GM19438 (cell line): ENCODE results near the gene SHANK1.
"Not testable (repeated sequence)": the region's sequence is repeated elsewhere in the genome, so short reads cannot be mapped to it uniquely, and the experiment has no call there.

Experiments used
- ATAC-seq: cut with Tn5 transposase; IDR thresholded peaks from one replicate; pipeline ENCODE4 v1.9.1; 2021; ENCODE audit warnings: low read depth; ENCODE audit not compliant: unreplicated experiment

The SHANK1 gene

DNA sequence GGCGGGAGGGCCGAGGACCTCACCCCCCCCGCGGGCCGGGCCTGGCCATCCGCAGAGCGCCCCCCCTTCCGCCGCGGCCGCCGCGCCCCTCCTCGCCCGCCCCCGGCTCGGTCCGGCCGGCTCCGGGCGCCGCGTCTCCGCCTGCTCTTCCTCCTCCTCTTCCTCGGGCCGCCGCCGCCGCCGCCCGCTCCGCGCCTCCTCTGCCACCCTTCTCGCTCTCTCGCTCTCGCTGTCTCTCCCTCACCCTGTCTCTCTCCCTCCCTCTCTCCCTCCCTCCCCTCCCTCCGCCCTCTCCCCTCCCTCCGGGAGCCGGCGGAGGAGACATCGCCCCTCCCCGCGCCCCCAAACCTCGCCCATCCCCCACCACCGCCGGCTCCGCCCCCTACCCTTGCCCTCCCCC lies at the start of gene SHANK1:
Gene SHANK1 (minus strand): TSS at position 237 of the 400 bp plus-strand sequence. CDS start 2,883 bp downstream, outside the sequence.
- no peak for ATAC-seq

DNA sequence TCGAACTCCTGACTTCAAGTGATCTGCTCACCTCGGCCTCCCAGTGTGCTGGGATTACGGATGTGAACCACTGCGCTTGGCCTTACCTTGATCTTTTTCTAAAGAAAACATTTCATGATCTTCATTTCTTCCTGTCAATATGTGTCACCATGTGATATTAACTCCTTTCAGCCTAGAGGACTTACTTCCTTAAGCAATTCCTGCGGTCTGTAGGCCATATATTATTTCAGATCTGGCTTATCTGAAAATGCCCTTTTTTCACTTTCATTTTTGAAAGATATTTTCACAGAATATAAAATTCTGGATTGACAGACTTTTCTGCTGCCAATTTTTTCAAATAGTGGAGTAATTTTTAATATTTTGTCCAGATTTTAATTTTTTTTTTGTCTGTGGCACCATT lies 48.7 kb upstream of the SHANK1 start:
- ATAC-seq = no peak

DNA sequence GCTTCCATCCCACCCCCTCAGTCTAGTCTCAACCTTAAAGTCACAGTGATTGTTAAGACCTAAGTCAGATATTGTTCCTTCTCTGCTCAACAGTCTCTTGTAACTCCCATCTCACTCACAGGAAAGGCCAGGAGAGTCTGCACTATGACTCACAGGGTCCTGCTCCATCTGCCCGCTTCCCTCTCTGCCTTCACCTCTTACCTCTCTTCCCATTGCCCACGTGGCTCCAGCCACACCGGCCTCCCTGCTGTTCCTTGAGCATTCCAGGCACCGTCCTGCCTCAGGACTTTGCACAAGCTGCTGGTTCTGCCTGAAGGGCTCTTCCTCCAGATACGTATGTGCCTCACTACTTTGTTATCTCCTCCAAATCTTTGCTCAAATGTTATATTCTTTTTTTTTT lies 47.7 kb upstream of the SHANK1 start:
- ATAC-seq = not testable (repeated sequence)

DNA sequence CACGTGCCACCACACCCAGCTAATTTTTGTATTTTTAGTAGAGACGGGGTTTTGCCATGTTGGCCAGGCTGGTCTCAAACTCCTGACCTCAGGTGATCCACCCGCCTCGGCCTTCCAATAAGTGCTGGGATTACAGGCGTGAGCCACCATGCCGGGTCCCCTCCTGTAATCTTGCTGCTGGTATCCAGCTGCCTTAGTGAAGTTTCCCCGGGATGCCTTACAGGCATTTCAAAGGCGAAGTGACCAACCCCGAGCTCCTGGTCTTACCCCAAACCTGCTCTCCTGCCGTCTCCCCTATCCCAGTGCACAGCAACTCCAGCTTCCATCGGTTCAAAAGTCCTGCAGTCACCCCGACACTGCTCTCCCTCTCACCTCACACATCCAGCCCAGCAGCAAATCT lies 47.1 kb upstream of the SHANK1 start:
- ATAC-seq = not testable (repeated sequence)

DNA sequence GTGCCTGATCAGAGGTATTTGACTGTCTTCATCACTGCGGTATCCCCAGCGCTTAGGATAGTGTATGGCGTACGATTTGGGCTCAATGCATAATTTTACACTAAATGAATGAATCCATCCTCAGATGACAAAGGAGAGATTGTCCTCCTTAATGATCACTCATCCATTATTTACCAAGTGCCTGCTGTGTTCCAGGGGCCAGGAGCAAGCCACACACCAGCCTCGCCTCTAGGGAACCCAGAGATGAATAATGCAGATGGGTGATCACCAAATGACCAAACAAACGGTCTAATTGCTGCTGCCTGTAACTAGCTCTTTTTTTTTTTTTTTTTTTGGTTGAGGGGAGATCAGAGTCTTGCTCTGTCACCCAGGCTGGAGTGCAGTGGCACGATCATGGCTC lies 44.8 kb upstream of the SHANK1 start:
- ATAC-seq = no peak

DNA sequence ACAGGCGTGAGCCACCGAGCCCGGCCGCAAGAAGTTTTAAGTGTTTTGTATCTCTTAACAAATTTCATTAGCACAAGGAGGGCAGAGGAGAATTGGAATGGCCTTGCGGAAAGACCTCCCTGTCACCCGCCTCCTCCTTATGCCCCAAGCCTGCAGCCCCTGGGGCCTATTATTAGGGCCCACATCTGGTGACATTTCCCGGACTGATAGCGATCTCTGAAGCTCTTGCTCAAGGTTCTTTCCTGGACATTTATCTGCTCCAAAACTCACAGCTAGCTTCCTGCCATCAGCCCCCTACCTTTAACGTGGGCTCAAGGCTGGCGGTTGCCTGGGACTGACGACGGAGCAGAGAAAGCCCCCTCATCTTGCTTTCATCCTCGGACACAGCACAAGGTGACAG lies 43.9 kb upstream of the SHANK1 start:
- not testable (repeated sequence) for ATAC-seq

DNA sequence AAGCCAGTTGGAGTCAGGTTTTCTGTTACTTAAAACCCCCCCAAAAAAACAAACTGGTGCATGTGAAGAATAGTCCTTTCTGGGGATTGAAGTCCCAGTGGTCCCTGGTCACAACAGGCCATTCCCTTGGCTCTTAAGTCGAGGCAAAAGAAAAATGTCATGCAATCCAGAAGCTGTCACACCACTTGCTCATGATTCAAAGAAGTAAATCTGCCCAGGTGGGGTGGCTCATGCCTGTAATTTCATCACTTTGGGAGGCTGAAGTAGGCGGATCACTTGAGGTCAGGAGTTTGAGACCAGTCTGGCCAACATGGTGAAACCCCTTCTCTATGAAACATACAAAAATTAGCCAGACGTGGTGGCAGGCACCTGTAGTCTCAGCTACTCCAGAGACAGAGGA lies 41.9 kb upstream of the SHANK1 start:
- not testable (repeated sequence) for ATAC-seq

DNA sequence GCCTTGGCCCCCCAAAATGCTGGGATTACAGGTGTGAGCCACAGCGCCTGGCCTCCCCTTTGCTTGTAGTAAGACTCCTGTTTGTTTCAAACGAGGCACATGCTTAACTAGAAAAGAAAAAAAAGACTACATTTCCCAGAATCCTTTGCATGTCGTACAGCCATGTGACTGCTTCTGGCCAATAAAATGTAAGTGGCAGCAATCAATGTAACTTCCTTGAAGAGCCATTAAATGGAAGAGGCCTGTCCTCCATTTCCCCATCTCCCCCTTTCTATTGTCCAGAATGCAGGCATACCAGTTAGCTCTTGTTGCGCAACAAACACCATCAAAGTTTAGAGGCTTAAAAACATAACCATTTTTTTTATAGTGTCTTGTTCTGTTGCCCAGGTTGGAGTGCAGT lies 40.3 kb upstream of the SHANK1 start:
- ATAC-seq = no peak

DNA sequence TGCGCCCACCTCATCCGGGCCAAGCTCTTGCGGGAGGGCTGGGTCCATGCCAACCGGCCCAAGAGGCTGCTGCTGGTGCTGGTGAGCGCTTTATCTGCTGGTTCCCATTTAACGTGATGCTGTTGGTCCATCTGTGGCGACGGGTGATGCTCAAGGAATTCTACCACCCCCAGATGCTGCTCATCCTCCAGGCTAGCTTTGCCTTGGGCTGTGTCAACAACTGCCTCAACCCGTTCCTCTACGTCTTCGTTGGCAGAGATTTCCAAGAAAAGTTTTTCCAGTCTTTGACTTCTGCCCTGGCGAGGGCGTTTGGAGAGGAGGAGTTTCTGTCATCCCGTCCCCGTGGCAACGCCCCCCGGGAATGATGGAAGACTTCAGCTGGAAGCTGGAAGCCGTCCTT lies 39.5 kb upstream of the SHANK1 start:
- not testable (repeated sequence) for ATAC-seq

DNA sequence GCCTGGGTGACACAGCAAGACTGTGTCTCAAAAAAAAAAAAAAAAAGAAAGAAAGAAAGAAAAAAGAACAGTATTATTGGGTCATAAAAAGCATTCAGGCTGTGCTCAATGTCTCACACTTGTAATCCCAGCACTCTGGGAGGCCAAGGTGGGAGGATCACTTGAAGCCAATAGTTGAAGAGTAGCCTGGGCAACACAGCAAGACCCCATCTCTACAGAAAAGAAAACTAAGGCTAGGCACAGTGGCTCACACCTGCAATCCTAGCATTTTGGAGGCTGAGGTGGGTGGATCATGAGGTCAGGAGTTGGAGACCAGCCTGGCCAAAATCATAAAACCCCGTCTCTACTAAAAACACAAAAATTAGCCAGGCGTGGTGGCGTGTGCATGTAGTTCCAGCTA lies 38.0 kb upstream of the SHANK1 start:
- not testable (repeated sequence) for ATAC-seq

DNA sequence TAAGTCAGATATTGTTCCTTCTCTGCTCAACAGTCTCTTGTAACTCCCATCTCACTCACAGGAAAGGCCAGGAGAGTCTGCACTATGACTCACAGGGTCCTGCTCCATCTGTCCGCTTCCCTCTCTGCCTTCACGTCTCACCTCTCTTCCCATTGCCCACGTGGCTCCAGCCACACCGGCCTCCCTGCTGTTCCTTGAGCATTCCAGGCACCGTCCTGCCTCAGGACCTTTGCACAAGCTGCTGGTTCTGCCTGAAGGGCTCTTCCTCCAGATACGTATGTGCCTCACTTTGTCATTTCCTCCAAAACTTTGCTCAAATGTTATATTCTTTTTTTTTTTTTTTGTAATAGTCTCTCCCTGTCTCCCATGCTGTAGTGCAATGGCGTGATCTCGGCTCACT lies 36.6 kb upstream of the SHANK1 start:
- not testable (repeated sequence) for ATAC-seq

DNA sequence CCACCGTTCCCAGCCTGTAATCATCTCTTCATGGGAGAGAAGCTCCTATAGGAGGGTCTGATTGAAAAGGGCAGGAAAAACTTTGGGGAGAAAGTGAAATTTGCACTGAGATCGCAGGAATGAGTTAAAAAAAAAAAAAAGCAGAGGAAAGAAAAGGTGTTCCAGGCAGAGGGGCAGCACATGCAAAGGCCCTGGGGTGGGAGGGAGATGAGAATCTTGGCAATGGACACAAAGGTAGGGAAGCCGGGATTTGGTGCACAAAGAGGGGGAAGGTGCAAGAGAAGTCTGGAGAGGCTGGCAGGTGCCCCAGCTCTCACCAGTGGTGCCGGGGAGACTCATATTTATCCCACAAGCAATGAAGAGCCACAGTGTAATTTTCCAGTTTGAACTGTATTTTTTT lies 34.3 kb upstream of the SHANK1 start:
- ATAC-seq = no peak

DNA sequence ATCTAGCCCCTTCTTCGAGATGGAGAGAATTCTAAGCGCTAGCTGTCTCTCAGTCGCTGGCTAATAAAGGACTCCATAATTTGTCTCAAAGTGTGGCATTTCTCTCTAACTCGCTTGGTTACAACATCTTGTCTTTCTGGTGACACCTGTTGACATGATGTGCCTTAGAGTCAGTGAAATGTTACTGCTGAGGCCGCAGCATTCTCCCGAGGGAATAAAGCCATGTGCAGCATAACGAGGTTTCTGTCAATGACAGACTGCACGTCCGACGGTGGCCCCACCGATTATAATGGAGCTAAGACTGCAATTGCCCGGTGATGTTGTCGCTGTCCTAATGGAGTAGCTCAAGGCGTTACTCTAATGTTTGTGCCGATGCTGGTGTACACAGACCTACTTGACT lies 30.4 kb upstream of the SHANK1 start:
- no peak for ATAC-seq

DNA sequence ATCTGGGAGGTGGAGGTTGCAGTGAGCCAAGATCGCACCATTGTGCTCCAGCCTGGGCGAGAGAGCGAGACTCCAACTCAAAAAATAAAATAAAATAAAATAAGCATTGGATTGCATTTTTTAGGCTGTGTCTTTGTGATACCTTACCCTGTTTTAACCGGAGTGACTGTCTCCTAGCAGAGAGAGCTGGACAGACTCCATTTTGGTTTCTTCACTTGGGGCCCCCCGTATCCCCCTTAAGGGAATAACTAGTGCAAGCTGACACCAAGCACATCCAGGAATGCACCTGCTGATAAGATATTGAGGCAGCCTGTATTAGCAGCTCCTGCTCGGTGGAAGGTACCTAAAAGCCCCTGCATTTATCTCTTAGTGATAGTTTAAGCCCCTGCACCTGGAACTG lies 29.9 kb upstream of the SHANK1 start:
- no peak for ATAC-seq

DNA sequence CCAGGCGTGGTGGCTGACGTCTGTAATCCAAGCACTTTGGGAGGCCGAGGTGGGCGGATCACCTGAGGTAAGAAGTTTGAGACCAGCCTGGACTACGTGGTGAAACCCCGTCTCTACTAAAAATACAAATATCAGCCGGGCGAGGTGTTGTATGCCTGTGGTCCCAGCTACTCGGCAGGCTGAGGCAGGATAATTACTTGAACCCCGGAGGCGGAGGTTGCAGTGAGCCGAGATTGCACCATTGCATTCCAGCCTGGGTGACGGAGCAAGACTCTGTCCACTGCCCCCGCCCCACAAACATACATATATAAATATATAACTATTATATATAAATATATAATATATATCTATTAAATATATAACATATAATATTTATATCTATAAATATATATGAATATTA lies 27.5 kb upstream of the SHANK1 start:
- not testable (repeated sequence) for ATAC-seq

DNA sequence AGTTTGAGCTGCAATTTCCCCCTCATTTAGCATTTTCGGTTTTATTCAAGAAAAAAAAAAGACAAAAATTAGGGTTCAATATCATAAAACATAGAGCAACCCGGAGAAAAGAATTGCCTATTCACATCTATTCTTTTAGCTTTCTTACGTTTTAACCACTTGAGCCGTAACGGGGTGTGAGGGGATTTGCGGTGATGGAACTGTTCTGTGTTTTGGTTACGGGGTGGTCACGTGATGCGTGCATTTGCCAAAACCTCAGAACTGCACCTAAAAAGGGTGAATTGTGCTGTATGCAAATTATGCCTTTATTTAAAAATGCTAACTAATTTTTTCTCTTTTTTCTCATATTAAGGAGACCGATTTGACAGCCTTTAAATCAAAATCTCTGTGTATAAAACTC lies 25.6 kb upstream of the SHANK1 start:
- no peak for ATAC-seq

DNA sequence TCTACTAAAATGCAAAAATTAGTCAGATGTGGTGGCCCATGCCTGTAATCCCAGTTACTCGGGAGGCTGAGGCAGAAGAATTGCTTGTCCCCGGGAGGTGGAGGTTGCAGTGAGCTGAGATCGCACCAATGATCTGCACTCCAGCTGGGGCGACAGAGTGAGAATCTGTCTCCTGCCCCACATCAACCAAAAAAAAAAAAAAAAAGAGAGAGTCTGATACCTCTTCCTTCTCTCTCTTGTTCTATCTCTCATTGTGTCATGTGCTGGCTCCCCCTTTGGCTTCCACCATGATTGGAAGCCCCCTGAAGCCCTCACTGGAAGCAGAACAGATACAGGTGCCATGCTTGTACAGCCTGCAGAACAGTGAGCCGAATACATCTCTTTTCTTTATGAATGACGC lies 23.9 kb upstream of the SHANK1 start:
- ATAC-seq = no peak

DNA sequence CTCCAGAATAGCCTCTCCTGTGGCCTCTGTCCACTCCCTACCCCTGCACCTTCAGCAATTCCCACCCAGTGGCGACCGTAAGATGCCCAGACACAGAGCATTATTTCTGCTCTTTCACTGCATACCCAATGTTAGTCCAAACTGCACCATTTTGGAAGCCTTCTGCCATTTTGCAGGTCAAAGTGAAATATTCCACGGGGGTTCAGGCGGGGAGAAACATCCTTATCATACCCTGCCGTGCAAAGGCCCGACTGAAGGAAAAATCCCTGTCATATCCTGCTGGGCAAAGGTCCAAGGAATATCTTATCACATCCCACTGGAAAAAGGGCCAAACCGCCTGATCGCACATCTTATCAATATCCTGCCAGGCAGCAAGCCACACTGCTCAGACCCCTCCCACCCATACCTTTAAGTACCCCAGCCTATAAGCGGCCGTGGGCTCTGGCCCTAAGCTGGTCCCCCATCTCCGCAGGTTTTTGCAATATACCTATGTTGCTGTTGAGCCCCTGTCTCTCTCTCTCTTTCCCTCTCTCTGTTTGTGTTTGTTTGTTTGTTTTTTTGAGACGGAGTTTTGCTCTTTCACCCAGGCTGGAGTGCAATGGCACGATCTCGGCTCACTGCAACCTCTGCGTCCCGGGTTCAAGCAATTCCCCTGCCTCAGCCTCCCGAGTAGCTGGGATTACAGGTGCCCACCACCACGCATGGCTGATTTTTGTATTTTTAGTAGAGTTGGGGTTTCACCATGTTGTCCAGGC lies 21.8 kb upstream of the SHANK1 start:
- no peak for ATAC-seq

DNA sequence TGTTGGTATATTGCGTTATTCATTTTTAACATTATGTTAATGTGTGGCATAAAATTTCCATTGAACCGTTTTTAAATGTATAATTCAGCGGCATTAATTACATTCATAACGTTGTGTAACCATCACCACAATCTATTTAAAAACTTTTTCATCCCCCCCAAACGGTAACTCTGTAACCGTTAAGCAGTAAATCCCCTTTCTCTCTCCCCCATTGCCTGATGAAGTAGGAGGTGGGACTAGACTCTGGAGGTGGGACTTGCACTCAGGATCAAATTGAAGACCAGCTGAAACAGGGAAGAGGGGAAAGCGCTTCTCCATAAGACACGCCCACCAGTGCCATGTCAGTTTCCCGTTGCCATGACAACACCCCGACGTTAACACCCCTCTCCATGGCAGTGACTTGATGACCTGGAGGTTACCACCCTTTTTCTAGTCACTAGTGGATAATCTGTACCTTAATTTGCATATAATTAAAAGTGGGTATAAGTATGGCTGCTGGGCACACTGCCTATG lies 20.4 kb upstream of the SHANK1 start:
- ATAC-seq = no peak

DNA sequence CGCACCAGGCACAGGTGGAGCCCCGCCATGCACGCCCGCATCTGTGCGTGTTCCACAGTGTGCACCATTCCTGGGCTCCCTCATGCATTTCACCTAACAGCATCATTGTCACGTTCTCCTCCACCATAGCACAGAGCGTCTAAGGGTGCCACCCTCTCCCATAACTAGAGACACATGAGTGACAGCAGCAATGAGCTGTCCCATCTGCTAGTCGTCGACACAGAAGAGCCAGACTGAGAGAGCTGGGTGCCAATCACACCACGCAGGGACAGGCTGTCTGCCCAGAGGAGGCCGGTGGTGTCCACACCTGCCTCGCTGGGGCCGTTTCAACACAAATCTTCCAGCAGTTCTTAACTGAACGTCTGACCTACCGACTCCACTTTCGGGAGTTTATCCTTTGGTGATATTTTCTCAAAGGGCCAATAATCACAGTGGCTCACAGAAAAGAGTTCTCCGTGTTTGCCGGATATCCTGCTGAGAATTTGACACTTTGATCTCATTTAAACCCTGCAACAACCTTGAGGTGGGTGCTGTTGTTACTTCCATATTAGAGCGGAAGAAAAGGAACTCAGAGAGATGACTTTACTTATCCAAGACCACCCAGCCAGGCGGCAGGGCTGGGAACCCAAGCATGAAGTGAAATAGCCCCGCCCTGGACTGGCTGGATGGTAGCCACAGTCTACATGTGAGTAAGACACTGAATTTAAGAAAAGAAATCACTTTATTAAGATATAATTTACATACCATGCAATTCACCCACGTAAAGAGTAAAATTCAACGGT lies 19.7 kb upstream of the SHANK1 start:
- ATAC-seq = no peak

DNA sequence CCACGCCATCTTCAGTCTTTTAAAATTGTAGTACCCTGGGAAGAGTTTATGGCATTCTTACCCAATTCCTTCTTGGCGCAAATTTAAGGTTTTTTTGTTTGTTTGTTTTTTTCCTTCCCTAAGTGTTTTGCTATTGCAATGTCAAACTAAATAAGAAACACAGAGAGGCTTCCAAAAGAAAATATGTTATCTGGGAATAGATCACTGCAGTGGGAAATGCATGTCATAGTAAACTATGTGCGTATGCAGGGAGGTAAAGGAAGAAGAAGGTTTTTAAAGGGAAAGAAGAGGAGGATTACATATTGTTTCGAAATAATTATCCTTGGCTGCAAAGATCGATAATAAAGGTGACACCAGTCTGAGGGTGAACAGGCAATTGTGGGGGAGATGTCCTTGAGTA lies 16.7 kb upstream of the SHANK1 start:
- ATAC-seq = no peak

DNA sequence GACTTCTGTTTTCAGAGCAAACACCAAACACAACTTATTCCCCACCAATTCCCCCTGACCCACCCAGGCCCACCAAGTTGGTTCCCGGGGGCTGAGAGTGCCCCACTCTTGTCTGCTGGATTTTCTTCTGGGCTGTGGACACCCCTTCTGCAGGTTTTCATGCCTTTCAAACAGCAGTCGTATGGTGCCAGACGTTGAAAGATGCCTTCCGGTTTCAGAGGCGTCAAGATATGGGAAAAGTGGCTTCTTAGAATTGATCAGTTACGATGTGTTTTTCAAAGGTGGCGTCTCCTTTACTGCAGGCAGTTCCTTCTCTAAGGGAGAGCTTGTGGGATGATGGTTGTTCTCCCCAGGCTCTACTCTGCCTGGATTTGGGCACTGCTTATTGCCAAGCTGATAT lies 16.3 kb upstream of the SHANK1 start:
- no peak for ATAC-seq
